Measurements from ENCODE around the gene HDAC4.

Gene HDAC4

DNA sequence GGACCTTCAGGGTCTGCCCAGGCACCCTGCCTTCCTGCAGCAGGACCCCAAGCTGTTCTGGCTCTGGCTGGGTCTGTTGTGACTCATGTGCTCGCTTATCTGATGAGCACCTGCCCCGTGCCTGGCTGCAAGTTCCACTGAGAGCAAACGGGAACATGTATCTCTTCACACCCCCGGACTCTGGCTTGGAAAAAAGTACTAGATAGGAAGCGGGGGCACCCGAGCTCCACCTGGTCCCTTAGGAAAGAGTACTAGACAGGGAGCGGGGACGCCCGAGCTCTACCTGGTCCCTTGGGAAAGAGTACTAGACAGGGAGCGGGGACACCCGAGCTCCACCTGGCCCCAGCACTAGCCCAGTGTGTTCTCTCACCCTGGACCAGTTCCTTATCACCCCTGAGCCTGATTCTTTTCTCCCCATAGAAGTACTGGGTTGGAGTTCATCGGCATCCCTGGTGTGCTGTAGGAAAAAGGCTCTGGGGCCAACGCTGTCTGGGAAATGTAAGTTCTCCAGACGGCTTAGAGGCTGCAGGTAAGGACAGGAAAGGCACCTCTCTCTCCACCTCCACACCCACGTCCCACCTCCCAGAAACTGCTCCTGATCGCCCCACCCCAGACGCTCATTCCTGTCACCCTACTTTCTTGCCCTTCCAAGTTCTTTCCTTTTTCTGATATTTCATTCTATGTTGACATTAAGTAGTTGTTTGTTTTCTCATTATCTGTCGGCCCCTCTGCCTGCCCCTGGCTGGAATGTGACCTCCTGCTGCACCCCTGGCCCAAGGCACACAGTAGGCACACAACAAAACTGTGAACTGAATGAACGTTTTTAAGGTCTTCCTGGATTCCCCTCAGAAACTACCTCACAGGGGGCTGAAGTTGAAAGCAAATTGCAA, 40.2 kb downstream of the HDAC4 start:
- H3K4me1 ChIP-seq (ENCODE audit: control insufficient read depth in 1 of 2, insufficient read depth in 1 of 2, low read depth in 1 of 2, low read length in 1 of 2) = peaks cover 0 to 7% of the 10 kb centered on the region in 2 experiments
- no peaks in the 10 kb centered on the region for H3K9me3 ChIP-seq
- no peak for TF ChIP-seq CTCF (IDR thresholded peaks at IDR 0.05)
- no peak overlapping the region for H3K4me3 ChIP-seq (ENCODE audit: low read depth in 1 of 2, low read length in 1 of 2)
- H3K27me3 ChIP-seq = no peaks in the 10 kb centered on the region
- H3K36me3 ChIP-seq = no peaks in the 10 kb centered on the region
- H3K27ac ChIP-seq = no peak overlapping the region

GRCh38 chr2:239360008-239360407, 40.8 kb downstream of the HDAC4 start:
- peaks cover 0 to 7% of the 10 kb centered on the region in 2 experiments for H3K4me1 ChIP-seq (ENCODE audit: control insufficient read depth in 1 of 2, insufficient read depth in 1 of 2, low read depth in 1 of 2, low read length in 1 of 2)
- no peak for TF ChIP-seq CTCF (IDR thresholded peaks at IDR 0.05)

GRCh38 chr2:239359196-239359912, 41.5 kb downstream of the HDAC4 start:
- H3K27ac ChIP-seq = no peak overlapping the region
- H3K4me1 ChIP-seq (ENCODE audit: control insufficient read depth in 1 of 2, insufficient read depth in 1 of 2, low read depth in 1 of 2, low read length in 1 of 2) = peaks cover 0 to 7% of the 10 kb centered on the region in 2 experiments
- TF ChIP-seq CTCF (IDR thresholded peaks at IDR 0.05) = no peak
- H3K36me3 ChIP-seq = no peaks in the 10 kb centered on the region
- H3K4me3 ChIP-seq (ENCODE audit: low read depth in 1 of 2, low read length in 1 of 2) = no peak overlapping the region
- H3K27me3 ChIP-seq = no peaks in the 10 kb centered on the region
- H3K9me3 ChIP-seq = no peaks in the 10 kb centered on the region

More at GRCh38 chr2:239360008-239360407, 40.8 kb downstream of the HDAC4 start:
- H3K36me3 ChIP-seq = no peaks in the 10 kb centered on the region
- H3K27ac ChIP-seq = no peak overlapping the region
- no peaks in the 10 kb centered on the region for H3K9me3 ChIP-seq
- no peak overlapping the region for H3K4me3 ChIP-seq (ENCODE audit: low read depth in 1 of 2, low read length in 1 of 2)
- H3K27me3 ChIP-seq = no peaks in the 10 kb centered on the region

GRCh38 chr2:239358062-239358754, 42.6 kb downstream of the HDAC4 start:
- H3K4me3 ChIP-seq (ENCODE audit: low read depth in 1 of 2, low read length in 1 of 2) = no peak overlapping the region
- H3K36me3 ChIP-seq = no peaks in the 10 kb centered on the region
- H3K4me1 ChIP-seq (ENCODE audit: control insufficient read depth in 1 of 2, insufficient read depth in 1 of 2, low read depth in 1 of 2, low read length in 1 of 2) = no peaks in the 10 kb centered on the region
- no peaks in the 10 kb centered on the region for H3K9me3 ChIP-seq
- no peaks in the 10 kb centered on the region for H3K27me3 ChIP-seq
- TF ChIP-seq CTCF (IDR thresholded peaks at IDR 0.05) = no peak
- H3K27ac ChIP-seq = no peak overlapping the region

- Histone ChIP-seq H3K27me3 (no peaks in the 10 kb centered on the region), H3K27ac (no peak overlapping the region), H3K4me1 (ENCODE audit: control insufficient read depth in 1 of 2, insufficient read depth in 1 of 2, low read depth in 1 of 2, low read length in 1 of 2) (peaks cover 0 to 4% of the 10 kb centered on the region in 2 experiments), H3K4me3 (ENCODE audit: low read depth in 1 of 2, low read length in 1 of 2) (no peak overlapping the region), H3K9me3 (no peaks in the 10 kb centered on the region), H3K36me3 (peaks cover 18% of the 10 kb centered on the region)
- no peak for TF ChIP-seq CTCF (IDR thresholded peaks at IDR 0.05)
Observed at GRCh38 chr2:239355724-239356123, 45.1 kb downstream of the HDAC4 start.
